Neural cell (in vitro differentiated cells): ENCODE measurements around the gene SUSD4. TPM values are rescaled to one million over a fixed set of nuclear protein-coding genes. Genes with fewer than 3 reads are reported as not detected.

Experiments used
- H2AFZ ChIP-seq: fragments of 200-600, 300-800 bp; sonication (generic), shearing (Covaris generic); 2 replicates; pipeline ENCODE4 v1.6.0; 2014; ENCODE audit warnings: low read depth, mild to moderate bottlenecking, antibody characterized with exemption, low read length, moderate library complexity
- H3F3A ChIP-seq: fragments of 200-600 bp; shearing (Covaris generic); 2 replicates; pipeline ENCODE4 v1.6.1; 2016; ENCODE audit warnings: mild to moderate bottlenecking, moderate library complexity, mixed read lengths, antibody characterized with exemption, low read length; ENCODE audit not compliant: insufficient read depth, poor library complexity, severe bottlenecking
- H3K27ac ChIP-seq: fragments of 200-600, 300-800 bp; sonication (generic), shearing (Covaris generic); 2 replicates; pipeline ENCODE4 v1.5.1; 2014; ENCODE audit warnings: mild to moderate bottlenecking, low read length, moderate library complexity
- H3K27me3 ChIP-seq: fragments of 300-800, 200-600 bp; sonication (generic), shearing (Covaris generic); 2 replicates; pipeline ENCODE4 v1.6.0; 2014; ENCODE audit warnings: mild to moderate bottlenecking, low read depth, low read length, moderate library complexity; ENCODE audit not compliant: insufficient read depth
- H3K36me3 ChIP-seq: fragments of 300-800, 200-600 bp; sonication (generic), shearing (Covaris generic); 2 replicates; pipeline ENCODE4 v1.5.1; 2014; ENCODE audit warnings: mild to moderate bottlenecking, antibody characterized with exemption, low read length, moderate library complexity; ENCODE audit not compliant: insufficient read depth
- H3K4me2 ChIP-seq: fragments of 300-800, 200-600 bp; sonication (generic), shearing (Covaris generic); 2 replicates; pipeline ENCODE4 v1.6.0; 2014; ENCODE audit warnings: mild to moderate bottlenecking, low read length
- H3K4me3 ChIP-seq: fragments of 300-800, 200-600 bp; sonication (generic), shearing (Covaris generic); 2 replicates; pipeline ENCODE4 v1.5.1; 2014; ENCODE audit warnings: mild to moderate bottlenecking, low read length, moderate library complexity
- H3K79me2 ChIP-seq: fragments of 200-600 bp; shearing (Covaris generic); replicated peaks from 2 replicates; pipeline ENCODE4 v1.6.0; 2014; ENCODE audit warnings: mild to moderate bottlenecking, low read length, moderate library complexity; ENCODE audit not compliant: insufficient read depth
- H3K9ac ChIP-seq: fragments of 300-800, 200-600 bp; sonication (generic), shearing (Covaris generic); 2 replicates; pipeline ENCODE4 v1.6.1; 2016; ENCODE audit warnings: mild to moderate bottlenecking, low read length, mixed read lengths
- H3K9me2 ChIP-seq: fragments of 200-600 bp; shearing (Covaris generic); 2 replicates; pipeline ENCODE4 v1.6.1; 2016; ENCODE audit warnings: mild to moderate bottlenecking, low read length, mixed read lengths; ENCODE audit not compliant: insufficient read depth
- H3K9me3 ChIP-seq: fragments of 200-600, 300-800 bp; sonication (generic), shearing (Covaris generic); 2 replicates; pipeline ENCODE4 v1.6.1; 2016; ENCODE audit warnings: mild to moderate bottlenecking, mixed run types, low read length, moderate library complexity, mixed read lengths
- H4K20me1 ChIP-seq: fragments of 200-600 bp; shearing (Covaris generic); 2 replicates; pipeline ENCODE4 v1.6.1; 2016; ENCODE audit warnings: mild to moderate bottlenecking, mixed run types; ENCODE audit not compliant: insufficient read depth
- EP300 ChIP-seq: fragments of 450-650 bp; conservative IDR thresholded peaks from 2 replicates; pipeline ENCODE4 v1.6.1; 2014; ENCODE audit warnings: antibody characterized with exemption, mild to moderate bottlenecking, moderate library complexity; ENCODE audit not compliant: poor library complexity, severe bottlenecking
- EZH2 ChIP-seq: fragments of 200-600, 300-800 bp; shearing (Covaris generic), sonication (generic); IDR thresholded peaks from 2 replicates; pipeline ENCODE4 v1.6.1; 2014; ENCODE audit warnings: antibody characterized with exemption, low read length, borderline replicate concordance, mild to moderate bottlenecking; ENCODE audit not compliant: insufficient read depth, poor library complexity, severe bottlenecking
- MXI1 ChIP-seq: fragments of 450-650 bp; conservative IDR thresholded peaks from 2 replicates; pipeline ENCODE4 v1.6.1; 2014; ENCODE audit warnings: antibody characterized with exemption, mild to moderate bottlenecking; ENCODE audit not compliant: poor library complexity, severe bottlenecking
- POLR2AphosphoS5 ChIP-seq: IDR thresholded peaks from 2 replicates; pipeline ENCODE4 v1.6.1; 2012
- RAD21 ChIP-seq: fragments of 450-650 bp; conservative IDR thresholded peaks from 2 replicates; pipeline ENCODE4 v1.6.1; 2014; ENCODE audit warnings: antibody characterized with exemption, mild to moderate bottlenecking, moderate library complexity
- SMC3 ChIP-seq: fragments of 450-650 bp; conservative IDR thresholded peaks from 2 replicates; pipeline ENCODE4 v1.6.1; 2014; ENCODE audit warnings: antibody characterized with exemption, mild to moderate bottlenecking, moderate library complexity; ENCODE audit not compliant: poor library complexity
- TAF1 ChIP-seq: IDR thresholded peaks from 2 replicates; pipeline ENCODE4 v1.6.1; 2012; ENCODE audit warnings: low read depth
- polyA plus RNA-seq: library from polyadenylated mRNA; depleted of rRNA; stranded (reverse); fragments of >200 nt; gene quantifications from 2 replicates; pipeline ENCODE4 v1.2.3, GENCODE V29; 2014
- TF ChIP-seq, protein P1 (sequence below): IDR thresholded peaks from 2 replicates; pipeline ENCODE4 v1.6.1; 2012; ENCODE audit warnings: borderline replicate concordance
- TF ChIP-seq, protein P2 (sequence below): fragments of 450-650 bp; IDR thresholded peaks from 2 replicates; pipeline ENCODE4 v1.5.1; 2014; ENCODE audit warnings: antibody characterized with exemption, mild to moderate bottlenecking, moderate library complexity; ENCODE audit not compliant: poor library complexity, severe bottlenecking

Gene SUSD4
- polyA plus RNA-seq, 1 donor from 2014 or later: 31.5 TPM

DNA sequence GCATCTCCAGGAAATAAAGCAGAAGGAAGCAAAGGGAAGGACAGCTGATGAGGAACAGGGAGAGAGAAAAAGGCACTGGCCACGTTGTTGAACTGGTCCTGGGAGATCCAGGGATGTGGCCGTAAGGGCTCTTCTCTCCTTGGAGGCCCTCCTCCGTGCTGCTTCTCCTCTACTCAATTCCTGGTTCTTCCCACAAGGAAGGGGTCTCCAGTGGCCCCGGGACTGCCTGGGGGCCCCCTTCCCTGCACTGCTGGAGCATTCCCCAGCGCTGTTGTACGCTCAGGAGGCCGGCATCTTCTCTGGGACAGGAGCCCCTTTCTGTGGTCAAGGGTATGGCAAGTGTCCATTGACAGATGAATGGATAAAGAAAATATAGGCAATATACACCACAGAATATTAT lies 132.4 kb downstream of the SUSD4 start:
- Histone ChIP-seq H3K4me2 (no peak overlapping the region), H3K9ac (no peak overlapping the region), H4K20me1 (no peaks in the 10 kb centered on the region), H3K36me3 (no peaks in the 10 kb centered on the region), H3K9me2 (no peaks in the 10 kb centered on the region), H2AFZ (no peak overlapping the region), H3K4me3 (no peak overlapping the region), H3K9me3 (no peaks in the 10 kb centered on the region), H3K27ac (no peak overlapping the region), H3K27me3 (no peaks in the 10 kb centered on the region), H3F3A (no peaks in the 10 kb centered on the region), H3K79me2 (no peaks in the 10 kb centered on the region)
- TF ChIP-seq TAF1: no peak
- no peak for TF ChIP-seq SMC3
- TF ChIP-seq POLR2AphosphoS5: no peak
- TF ChIP-seq, protein P1, sequence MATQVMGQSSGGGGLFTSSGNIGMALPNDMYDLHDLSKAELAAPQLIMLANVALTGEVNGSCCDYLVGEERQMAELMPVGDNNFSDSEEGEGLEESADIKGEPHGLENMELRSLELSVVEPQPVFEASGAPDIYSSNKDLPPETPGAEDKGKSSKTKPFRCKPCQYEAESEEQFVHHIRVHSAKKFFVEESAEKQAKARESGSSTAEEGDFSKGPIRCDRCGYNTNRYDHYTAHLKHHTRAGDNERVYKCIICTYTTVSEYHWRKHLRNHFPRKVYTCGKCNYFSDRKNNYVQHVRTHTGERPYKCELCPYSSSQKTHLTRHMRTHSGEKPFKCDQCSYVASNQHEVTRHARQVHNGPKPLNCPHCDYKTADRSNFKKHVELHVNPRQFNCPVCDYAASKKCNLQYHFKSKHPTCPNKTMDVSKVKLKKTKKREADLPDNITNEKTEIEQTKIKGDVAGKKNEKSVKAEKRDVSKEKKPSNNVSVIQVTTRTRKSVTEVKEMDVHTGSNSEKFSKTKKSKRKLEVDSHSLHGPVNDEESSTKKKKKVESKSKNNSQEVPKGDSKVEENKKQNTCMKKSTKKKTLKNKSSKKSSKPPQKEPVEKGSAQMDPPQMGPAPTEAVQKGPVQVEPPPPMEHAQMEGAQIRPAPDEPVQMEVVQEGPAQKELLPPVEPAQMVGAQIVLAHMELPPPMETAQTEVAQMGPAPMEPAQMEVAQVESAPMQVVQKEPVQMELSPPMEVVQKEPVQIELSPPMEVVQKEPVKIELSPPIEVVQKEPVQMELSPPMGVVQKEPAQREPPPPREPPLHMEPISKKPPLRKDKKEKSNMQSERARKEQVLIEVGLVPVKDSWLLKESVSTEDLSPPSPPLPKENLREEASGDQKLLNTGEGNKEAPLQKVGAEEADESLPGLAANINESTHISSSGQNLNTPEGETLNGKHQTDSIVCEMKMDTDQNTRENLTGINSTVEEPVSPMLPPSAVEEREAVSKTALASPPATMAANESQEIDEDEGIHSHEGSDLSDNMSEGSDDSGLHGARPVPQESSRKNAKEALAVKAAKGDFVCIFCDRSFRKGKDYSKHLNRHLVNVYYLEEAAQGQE: no peak
- no peak for TF ChIP-seq EP300
- TF ChIP-seq, protein P2, sequence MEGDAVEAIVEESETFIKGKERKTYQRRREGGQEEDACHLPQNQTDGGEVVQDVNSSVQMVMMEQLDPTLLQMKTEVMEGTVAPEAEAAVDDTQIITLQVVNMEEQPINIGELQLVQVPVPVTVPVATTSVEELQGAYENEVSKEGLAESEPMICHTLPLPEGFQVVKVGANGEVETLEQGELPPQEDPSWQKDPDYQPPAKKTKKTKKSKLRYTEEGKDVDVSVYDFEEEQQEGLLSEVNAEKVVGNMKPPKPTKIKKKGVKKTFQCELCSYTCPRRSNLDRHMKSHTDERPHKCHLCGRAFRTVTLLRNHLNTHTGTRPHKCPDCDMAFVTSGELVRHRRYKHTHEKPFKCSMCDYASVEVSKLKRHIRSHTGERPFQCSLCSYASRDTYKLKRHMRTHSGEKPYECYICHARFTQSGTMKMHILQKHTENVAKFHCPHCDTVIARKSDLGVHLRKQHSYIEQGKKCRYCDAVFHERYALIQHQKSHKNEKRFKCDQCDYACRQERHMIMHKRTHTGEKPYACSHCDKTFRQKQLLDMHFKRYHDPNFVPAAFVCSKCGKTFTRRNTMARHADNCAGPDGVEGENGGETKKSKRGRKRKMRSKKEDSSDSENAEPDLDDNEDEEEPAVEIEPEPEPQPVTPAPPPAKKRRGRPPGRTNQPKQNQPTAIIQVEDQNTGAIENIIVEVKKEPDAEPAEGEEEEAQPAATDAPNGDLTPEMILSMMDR: no peak
- TF ChIP-seq MXI1: no peak
- TF ChIP-seq EZH2: no peak
- no peak for TF ChIP-seq RAD21

DNA sequence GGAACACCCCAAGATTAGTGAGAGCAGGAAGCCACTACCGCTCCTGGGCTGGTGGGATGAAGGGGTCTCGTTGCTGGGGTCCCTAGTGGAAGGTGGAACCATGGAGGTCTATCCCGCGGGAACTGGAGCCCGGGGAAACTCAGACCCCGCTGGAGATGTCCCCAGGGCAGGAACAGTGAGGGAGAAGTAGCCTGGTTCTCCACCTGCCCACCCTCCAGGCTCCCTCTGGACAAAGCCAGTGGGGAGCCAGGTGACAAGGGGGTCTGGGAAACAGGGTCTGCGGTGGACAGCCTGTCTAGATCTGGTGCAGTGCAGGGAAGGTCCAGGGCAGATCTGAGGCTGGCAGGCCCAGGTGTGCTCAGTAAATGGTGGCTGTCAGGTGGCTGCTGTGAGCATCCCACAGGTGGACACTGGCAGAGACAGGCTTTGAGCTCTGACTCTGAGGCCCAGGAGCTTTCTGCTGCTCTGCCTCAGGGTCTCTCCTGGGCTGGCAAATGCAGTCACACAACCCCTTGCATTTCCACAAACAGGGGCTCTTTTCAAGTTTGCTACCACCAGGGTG lies 132.9 kb downstream of the SUSD4 start:
- H4K20me1 ChIP-seq: no peaks in the 10 kb centered on the region
- no peak overlapping the region for H3K4me3 ChIP-seq
- no peaks in the 10 kb centered on the region for H3K9me3 ChIP-seq
- no peak overlapping the region for H3K9ac ChIP-seq
- no peak for TF ChIP-seq EZH2
- no peak for TF ChIP-seq SMC3
- TF ChIP-seq RAD21: no peak
- TF ChIP-seq, protein P2: no peak
- no peak for TF ChIP-seq POLR2AphosphoS5
- TF ChIP-seq, protein P1: no peak
- no peak for TF ChIP-seq EP300
- TF ChIP-seq MXI1: no peak
- TF ChIP-seq TAF1: no peak
- H3F3A ChIP-seq: no peaks in the 10 kb centered on the region
- H3K36me3 ChIP-seq: no peaks in the 10 kb centered on the region
- no peak overlapping the region for H2AFZ ChIP-seq
- H3K79me2 ChIP-seq: no peaks in the 10 kb centered on the region
- H3K9me2 ChIP-seq: no peaks in the 10 kb centered on the region
- H3K27me3 ChIP-seq: no peaks in the 10 kb centered on the region
- H3K4me2 ChIP-seq: no peak overlapping the region
- no peak overlapping the region for H3K27ac ChIP-seq
